ENCODE measurements around the gene CNTN1. TPM values are rescaled to one million over a fixed set of nuclear protein-coding genes. Genes with fewer than 3 reads are reported as not detected.

Gene CNTN1
- polyA plus RNA-seq, 1 of the 3 experiments (the other 2 are of a cell fraction): 0.13 TPM

- no peaks in the 10 kb centered on the region for H3K36me3 ChIP-seq (replicated peaks in 1 of 2; ENCODE audit: control insufficient read depth in 1 of 2, insufficient read depth in 2 of 2, low read length in 1 of 2)
- H3F3A ChIP-seq (replicated peaks; ENCODE audit: insufficient read depth): no peaks in the 10 kb centered on the region
- no peaks in the 10 kb centered on the region for H3K27me3 ChIP-seq (ENCODE audit: insufficient read depth)
- no peak overlapping the region for H3K4me3 ChIP-seq (ENCODE audit: low read depth in 2 of 2, low read length in 1 of 2)
- CTCF ChIA-PET: interaction anchor here (2.4 to 4.3 kb wide), 2 partner anchors 13 to 1065 kb away, joined by 8 to 20 read pairs; no protein-coding TSS in a partner anchor
- 77% methylated on average over 2 of the region's 2 CpGs for WGBS (ENCODE audit: low lambda C conversion rate)
- H3K27ac ChIP-seq (ENCODE audit: low read depth in 2 of 2, low read length in 1 of 2): no peak overlapping the region
- TF ChIP-seq RCOR1 (IDR thresholded peaks at IDR 0.05; ENCODE audit: low read length) (no peak), FOXM1 (IDR thresholded peaks at IDR 0.05; ENCODE audit: low read depth) (no peak), CTCF (IDR thresholded peaks at IDR 0.05) (no peak), RAD21 (IDR thresholded peaks at IDR 0.05; ENCODE audit: low read length) (no peak), NFIC (IDR thresholded peaks at IDR 0.05; ENCODE audit: borderline replicate concordance) (no peak), YY1 (IDR thresholded peaks at IDR 0.05; ENCODE audit: low read depth) (no peak), SMC3 (IDR thresholded peaks at IDR 0.05; ENCODE audit: low read depth, low read length) (no peak), REST (IDR thresholded peaks at IDR 0.05; ENCODE audit: low read depth, low read length) (no peak), SIN3A (IDR thresholded peaks at IDR 0.05; ENCODE audit: borderline replicate concordance, low read depth, low read length) (no peak), TEAD4 (IDR thresholded peaks at IDR 0.05; ENCODE audit: borderline replicate concordance, insufficient read depth) (no peak), MAX (IDR thresholded peaks at IDR 0.05; ENCODE audit: low read depth) (no peak), GABPA (IDR thresholded peaks at IDR 0.05; ENCODE audit: low read depth) (no peak), FOXJ3 (CRISPR knock-in tag; IDR thresholded peaks at IDR 0.05) (no peak), PBX3 (IDR thresholded peaks at IDR 0.05) (no peak), USF2 (IDR thresholded peaks at IDR 0.05; ENCODE audit: borderline replicate concordance, low read depth, low read length) (no peak), FOSL2 (IDR thresholded peaks at IDR 0.05; ENCODE audit: borderline replicate concordance, low read depth) (no peak), MXI1 (IDR thresholded peaks at IDR 0.05; ENCODE audit: low read depth, low read length) (no peak)
- TF ChIP-seq, protein P1, sequence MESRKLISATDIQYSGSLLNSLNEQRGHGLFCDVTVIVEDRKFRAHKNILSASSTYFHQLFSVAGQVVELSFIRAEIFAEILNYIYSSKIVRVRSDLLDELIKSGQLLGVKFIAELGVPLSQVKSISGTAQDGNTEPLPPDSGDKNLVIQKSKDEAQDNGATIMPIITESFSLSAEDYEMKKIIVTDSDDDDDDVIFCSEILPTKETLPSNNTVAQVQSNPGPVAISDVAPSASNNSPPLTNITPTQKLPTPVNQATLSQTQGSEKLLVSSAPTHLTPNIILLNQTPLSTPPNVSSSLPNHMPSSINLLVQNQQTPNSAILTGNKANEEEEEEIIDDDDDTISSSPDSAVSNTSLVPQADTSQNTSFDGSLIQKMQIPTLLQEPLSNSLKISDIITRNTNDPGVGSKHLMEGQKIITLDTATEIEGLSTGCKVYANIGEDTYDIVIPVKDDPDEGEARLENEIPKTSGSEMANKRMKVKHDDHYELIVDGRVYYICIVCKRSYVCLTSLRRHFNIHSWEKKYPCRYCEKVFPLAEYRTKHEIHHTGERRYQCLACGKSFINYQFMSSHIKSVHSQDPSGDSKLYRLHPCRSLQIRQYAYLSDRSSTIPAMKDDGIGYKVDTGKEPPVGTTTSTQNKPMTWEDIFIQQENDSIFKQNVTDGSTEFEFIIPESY (IDR thresholded peaks at IDR 0.05; ENCODE audit: borderline replicate concordance, low read depth): no peak
- H3K4me2 ChIP-seq: no peak overlapping the region
- no peak overlapping the region for H3K9ac ChIP-seq
- no peak for DNase-seq
- POLR2A ChIA-PET: no interaction called here
- no peaks in the 10 kb centered on the region for H4K20me1 ChIP-seq (ENCODE audit: insufficient read depth)
- no peak overlapping the region for H2AFZ ChIP-seq (ENCODE audit: low read depth)
- H3K9me2 ChIP-seq: no peaks in the 10 kb centered on the region
- H3K9me3 ChIP-seq: no peaks in the 10 kb centered on the region
- no peaks in the 10 kb centered on the region for H3K79me2 ChIP-seq (ENCODE audit: insufficient read depth)
- H3K4me1 ChIP-seq (ENCODE audit: control insufficient read depth in 1 of 2, insufficient read depth in 2 of 2, low read depth in 1 of 2, low read length in 1 of 2): no peaks in the 10 kb centered on the region
Observed at GRCh38 chr12:40959041-40959440, 266.8 kb downstream of the CNTN1 start.
